HG02884 (cell line): ENCODE measurements around the gene ZDHHC13.
"Not testable (repeated sequence)": the region's sequence is repeated elsewhere in the genome, so short reads cannot be mapped to it uniquely, and the experiment has no call there.

ENCODE experiments used
- ATAC-seq: cut with Tn5 transposase; IDR thresholded peaks from one replicate; pipeline ENCODE4 v1.9.1; 2021; ENCODE audit warnings: mild to moderate bottlenecking, moderate library complexity; ENCODE audit not compliant: unreplicated experiment

ZDHHC13 gene

DNA sequence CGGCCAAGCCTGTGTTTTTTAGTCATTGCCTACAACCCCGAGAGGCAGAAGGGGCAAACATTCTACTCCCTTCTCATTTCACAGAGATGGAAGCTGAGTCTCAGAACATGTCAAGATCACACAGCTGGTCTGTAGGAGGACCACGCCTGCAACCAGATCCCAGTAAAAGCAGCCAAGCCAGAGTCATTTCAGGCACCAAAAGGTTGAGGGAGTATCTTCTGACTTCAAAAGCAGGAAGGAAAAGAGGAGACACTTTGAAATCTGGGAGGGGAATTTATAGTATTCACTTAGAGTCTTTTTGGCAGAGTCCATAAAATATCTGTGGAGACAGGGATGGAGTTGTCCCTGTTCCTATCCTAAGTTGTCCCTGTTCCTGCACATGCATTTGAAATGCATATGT, 17.9 kb upstream of the ZDHHC13 start:
- ATAC-seq = no peak

DNA sequence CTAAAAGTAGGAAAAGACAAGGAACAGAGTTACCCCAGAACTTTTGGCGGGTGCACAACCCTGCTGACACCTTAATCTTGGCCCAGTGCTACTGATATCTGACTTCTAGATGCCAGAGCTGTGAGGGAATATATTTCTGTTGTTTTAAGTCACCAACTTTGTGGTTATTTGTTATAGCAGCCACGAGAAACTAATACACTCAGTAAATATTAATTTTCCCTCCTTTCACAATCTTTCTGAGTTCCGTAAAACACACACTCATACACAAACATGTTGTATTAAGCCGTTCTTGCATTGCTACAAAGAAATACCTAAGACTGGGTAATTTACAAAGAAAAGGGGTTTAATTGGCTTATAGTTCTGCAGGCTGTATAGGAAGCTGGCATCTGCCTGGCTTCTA, 16.1 kb upstream of the ZDHHC13 start:
- ATAC-seq = no peak

GRCh38 chr11:19101796-19102520, 15.0 kb upstream of the ZDHHC13 start:
- ATAC-seq = no peak

DNA sequence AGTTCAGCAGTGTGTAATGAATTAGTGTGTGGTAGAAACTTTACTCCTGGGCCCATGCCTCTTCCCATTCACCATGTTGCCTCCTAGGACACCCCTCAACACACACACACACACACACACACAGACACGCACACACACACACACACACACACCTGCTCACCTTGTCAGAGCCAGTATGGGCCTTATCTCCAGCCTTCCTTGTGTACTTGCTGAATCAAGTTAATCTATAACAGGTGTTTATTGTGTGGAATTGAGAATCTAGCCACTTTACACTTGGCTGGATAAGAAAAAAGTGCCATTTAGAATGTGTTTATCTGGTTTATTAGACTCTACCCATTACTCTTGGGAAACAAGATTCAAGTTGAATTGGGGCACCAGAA, 14.5 kb upstream of the ZDHHC13 start:
- ATAC-seq = no peak

DNA sequence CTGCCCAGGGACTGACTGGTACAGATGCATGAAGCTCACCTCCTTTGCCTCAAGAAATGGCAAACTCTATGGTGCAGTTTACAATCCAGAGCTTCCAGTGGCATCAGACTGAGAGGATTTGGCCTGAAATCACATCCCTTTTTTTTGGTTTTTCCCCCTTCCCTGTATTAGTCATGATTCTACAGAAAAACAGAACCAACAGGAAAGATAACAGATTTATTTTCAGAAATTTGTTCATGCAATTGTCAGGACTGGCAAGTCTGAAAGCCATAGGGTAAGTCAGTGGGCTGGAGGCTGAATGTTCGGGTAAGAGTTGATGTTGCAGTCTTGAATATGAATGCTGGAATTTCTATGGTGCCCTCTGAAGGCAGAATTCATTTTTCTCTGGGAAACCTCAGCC, 12.0 kb upstream of the ZDHHC13 start:
- ATAC-seq = no peak

- ATAC-seq = no peak
These were observed 9.8 kb upstream of the ZDHHC13 start for GRCh38 chr11:19107125-19107524.

GRCh38 chr11:19110295-19110694, 6.7 kb upstream of the ZDHHC13 start:
- no peak for ATAC-seq

DNA sequence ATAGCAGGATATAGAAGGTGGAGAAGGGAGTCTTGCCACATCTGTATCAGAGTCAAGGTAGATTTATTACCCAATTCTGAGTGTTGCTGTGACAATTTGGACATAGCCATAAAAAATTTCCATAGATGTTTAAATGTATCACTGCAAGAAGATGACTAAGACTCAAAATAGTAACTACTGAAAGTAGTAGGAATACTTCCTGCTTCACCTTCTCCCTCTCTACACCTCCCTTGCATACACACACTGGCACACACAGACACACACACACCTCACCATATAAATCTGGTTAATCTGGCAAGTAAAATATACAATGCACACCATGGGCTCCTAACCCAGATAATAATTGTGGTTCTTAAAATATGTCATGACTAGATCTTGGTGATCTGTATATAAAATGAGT, 5.2 kb upstream of the ZDHHC13 start:
- ATAC-seq = no peak

DNA sequence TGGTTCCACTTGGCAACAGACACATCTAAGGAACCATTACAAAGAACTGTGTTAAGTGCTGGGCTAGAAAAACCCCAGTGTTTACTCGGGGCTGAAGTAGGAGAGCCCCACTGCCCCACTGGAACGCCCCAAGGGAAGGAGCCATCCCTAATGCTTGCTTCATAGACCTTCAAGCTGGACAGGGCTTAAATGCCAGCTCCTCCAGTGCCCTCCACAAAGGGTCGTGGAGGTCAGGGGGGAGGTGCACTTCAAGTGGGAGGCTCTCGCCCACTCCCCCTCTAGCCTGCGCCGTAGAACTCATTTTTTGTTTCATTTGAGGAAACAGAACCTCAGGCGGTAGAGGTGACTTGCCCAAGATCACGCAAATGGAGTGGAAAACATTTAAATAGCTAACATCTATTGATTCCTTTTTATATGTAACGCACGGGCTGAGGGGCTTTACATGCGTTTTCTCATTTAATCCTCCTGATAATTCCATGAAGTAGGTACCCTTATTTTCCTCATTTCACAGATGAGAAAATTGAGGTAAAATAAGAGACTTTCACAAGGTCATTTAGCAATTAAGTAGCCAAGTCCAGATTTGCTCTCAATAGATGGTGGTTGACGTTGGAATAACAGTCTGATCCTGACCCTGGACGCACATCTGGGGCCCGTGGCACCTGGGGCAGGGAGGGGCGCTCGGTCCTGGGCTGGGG, 545 bp upstream of the ZDHHC13 start:
- no peak for ATAC-seq

- ATAC-seq = no peak
These were observed 761 bp downstream of the ZDHHC13 start for GRCh38 chr11:19117760-19118097.

- ATAC-seq = no peak
These were observed 4.7 kb downstream of the ZDHHC13 start for GRCh38 chr11:19121646-19122045.

GRCh38 chr11:19122960-19123615, 6.1 kb downstream of the ZDHHC13 start:
- ATAC-seq = no peak

DNA sequence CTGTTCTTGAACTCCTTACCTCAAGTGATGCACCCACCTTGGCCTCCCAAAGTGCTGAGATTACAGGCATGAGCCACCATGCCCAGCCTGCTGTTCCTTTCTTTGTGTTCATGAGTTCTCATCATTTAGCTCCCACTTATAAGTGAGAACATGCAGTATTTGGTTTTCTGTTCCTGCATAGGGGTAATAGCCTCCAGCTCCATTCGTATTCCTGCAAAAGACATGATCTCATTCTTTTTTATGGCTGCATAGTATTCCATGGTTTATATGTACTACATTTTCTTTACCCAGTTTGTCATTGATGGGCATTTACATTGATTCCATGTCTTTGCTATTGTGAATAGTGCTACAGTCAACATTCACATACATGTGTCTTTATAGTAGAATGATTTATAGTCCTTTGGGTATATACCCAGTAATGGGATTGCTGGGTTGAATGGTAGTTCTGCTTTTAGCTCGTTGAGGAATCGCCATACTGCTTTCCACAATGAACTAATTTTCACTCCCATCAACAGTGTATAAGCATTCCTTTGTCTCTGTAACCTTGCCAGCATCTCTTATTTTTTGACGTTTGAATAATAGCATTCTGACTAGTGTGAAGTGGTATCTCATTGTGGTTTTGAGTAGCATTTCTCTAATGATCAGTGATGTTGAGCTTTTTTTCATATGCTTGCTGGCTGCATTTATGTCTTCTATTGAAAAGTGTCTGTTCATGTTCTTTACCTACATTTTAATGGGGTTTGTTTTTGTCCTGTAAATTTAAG, 9.8 kb downstream of the ZDHHC13 start:
- not testable (repeated sequence) for ATAC-seq

DNA sequence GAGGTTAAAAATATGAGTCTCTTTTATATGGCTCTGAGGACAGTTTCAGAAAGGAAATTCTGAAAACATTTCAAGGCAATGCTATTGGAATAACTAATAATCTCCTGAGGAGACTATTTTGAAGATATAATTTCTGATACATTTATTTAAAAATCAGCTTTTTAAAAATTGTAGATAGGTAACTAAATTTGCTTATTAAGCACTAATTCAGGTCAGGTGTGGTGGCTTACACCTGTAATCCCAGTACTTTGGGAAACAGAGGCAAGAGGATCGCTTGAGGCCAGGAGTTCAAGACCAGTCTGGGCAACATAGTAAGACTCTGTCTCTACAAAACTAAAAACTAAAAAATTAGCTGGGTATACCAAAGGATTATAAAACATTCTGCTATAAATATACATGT, 17.0 kb downstream of the ZDHHC13 start:
- no peak for ATAC-seq

GRCh38 chr11:19136884-19137283, 19.9 kb downstream of the ZDHHC13 start:
- ATAC-seq = not testable (repeated sequence)

DNA sequence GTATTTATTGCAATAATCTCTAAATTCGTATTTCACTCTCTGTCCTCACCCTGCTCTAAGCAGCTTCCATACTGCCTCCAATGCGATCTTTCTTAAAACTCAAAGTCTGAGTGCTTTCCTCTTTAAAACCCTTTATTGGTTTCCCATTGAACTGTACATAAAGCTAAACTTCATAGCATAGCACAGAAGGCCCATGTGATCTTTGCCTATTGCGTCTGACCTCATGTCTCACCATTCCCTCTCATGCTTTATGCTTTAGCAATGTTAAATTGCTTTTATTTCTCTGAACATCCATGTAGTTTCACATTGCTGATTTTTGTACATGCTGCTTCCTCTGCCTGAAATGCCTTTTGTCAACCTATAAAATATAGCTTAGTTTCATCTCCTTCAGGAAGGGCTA, 28.4 kb downstream of the ZDHHC13 start:
- ATAC-seq = no peak

DNA sequence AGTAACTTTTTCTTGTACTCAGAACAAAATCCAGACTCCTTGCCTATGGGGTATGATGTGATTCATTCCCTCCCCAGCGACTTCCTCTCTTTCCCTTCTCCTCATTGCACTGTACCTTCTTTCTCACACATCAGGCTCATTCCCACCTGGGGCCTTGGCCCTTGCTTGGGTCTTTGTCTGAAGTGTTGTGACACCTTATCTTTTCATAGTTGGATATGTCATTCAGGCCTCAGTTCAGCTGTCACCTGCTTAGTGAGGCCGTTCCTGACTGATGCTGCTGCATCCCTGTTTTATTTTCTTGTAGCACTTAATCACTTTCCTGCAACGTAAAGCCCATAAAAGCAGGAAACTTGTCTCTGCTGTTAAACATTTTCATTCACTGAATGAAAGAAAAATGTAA, 39.9 kb downstream of the ZDHHC13 start:
- ATAC-seq = no peak

DNA sequence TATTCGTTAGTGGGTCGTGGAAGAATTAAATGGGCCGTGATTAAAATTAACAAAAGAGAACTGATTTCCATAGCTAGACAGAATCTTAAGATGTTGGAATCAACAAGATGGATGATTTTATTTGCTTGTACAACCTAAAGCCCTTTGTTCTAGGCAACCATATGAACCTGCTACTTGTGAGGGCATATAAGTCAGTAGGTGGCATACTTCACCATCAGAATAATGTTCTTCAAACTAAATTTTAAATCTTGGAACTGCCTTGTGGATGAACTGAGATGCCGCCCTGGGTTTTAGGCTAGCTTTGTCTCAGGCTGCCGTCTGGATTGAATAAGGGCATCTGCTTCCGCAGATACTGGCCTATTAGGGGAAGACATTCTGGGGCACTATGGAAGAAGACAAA, 43.9 kb downstream of the ZDHHC13 start:
- no peak for ATAC-seq

GRCh38 chr11:19161651-19162050, 44.7 kb downstream of the ZDHHC13 start:
- no peak for ATAC-seq

GRCh38 chr11:19162951-19163505, 46.1 kb downstream of the ZDHHC13 start:
- no peak for ATAC-seq

GRCh38 chr11:19163617-19164016, 46.6 kb downstream of the ZDHHC13 start:
- ATAC-seq = no peak
